ENCODE measurements around the gene MLLT3.

Gene MLLT3

DNA sequence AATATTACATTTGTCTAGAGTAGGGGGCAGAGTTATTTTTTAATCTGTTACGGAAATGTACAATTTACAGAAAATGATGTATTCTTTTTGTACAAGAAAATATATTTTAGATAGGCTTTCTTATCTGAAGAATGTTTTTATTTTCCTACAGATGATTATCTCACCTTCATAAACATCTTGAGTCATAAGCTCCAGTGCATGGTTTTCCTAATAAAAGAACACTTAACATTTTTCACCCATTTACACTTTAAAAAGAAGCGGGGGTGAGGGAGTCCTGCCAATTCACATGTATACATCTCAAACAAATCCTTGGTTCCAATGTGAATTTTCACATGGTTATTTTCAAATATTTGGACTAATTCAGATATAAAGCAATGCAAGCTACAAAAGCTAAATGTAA, 85.0 kb downstream of the MLLT3 start:
- Histone ChIP-seq H3K27me3 (ENCODE audit: insufficient read depth, low read depth, severe bottlenecking) (no peaks in the 10 kb centered on the region), H3K9me3 (ENCODE audit: severe bottlenecking) (peaks cover 10% of the 10 kb centered on the region), H3K36me3 (no peaks in the 10 kb centered on the region), H3K27ac (no peak overlapping the region), H3K4me3 (ENCODE audit: low read depth, low read length) (no peak overlapping the region)
- TF ChIP-seq, protein P1, sequence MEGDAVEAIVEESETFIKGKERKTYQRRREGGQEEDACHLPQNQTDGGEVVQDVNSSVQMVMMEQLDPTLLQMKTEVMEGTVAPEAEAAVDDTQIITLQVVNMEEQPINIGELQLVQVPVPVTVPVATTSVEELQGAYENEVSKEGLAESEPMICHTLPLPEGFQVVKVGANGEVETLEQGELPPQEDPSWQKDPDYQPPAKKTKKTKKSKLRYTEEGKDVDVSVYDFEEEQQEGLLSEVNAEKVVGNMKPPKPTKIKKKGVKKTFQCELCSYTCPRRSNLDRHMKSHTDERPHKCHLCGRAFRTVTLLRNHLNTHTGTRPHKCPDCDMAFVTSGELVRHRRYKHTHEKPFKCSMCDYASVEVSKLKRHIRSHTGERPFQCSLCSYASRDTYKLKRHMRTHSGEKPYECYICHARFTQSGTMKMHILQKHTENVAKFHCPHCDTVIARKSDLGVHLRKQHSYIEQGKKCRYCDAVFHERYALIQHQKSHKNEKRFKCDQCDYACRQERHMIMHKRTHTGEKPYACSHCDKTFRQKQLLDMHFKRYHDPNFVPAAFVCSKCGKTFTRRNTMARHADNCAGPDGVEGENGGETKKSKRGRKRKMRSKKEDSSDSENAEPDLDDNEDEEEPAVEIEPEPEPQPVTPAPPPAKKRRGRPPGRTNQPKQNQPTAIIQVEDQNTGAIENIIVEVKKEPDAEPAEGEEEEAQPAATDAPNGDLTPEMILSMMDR (IDR thresholded peaks at IDR 0.05; ENCODE audit: low read depth, low read length): no peak
- DNase-seq: no peak

- no peak for DNase-seq
- no peak overlapping the region for H3K27ac ChIP-seq
- TF ChIP-seq, protein P1 (IDR thresholded peaks at IDR 0.05; ENCODE audit: low read depth, low read length): no peak
- no peak overlapping the region for H3K4me3 ChIP-seq (ENCODE audit: low read depth, low read length)
- no peaks in the 10 kb centered on the region for H3K9me3 ChIP-seq (ENCODE audit: severe bottlenecking)
- no peaks in the 10 kb centered on the region for H3K36me3 ChIP-seq
- no peaks in the 10 kb centered on the region for H3K27me3 ChIP-seq (ENCODE audit: insufficient read depth, low read depth, severe bottlenecking)
Observed at GRCh38 chr9:20532584-20532983, 89.7 kb downstream of the MLLT3 start.

GRCh38 chr9:20529837-20530236, 92.5 kb downstream of the MLLT3 start:
- Histone ChIP-seq H3K27me3 (ENCODE audit: insufficient read depth, low read depth, severe bottlenecking) (no peaks in the 10 kb centered on the region), H3K4me3 (ENCODE audit: low read depth, low read length) (no peak overlapping the region), H3K9me3 (ENCODE audit: severe bottlenecking) (no peaks in the 10 kb centered on the region), H3K27ac (no peak overlapping the region), H3K36me3 (no peaks in the 10 kb centered on the region)
- TF ChIP-seq, protein P1 (IDR thresholded peaks at IDR 0.05; ENCODE audit: low read depth, low read length): no peak
- no peak for DNase-seq

DNA sequence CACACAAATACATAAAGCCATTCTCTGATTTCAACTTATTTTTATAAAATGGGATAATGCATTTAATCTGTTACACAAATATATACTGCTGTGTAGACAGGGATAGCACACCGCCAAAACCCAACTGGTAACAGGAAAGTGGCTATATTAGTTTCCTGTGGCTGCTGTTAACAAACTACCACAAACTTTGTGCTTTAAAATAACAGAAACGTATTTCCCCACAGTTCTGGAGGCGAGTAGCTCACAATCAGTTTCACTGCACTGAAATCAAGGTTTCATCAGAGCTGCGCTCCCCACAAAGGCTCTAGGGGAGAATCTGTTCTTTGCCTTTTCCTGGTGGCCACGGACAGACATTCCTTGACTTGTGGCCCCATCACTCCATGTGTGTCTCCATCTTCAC, 94.0 kb downstream of the MLLT3 start:
- DNase-seq: no peak
- no peak overlapping the region for H3K4me3 ChIP-seq (ENCODE audit: low read depth, low read length)
- no peaks in the 10 kb centered on the region for H3K27me3 ChIP-seq (ENCODE audit: insufficient read depth, low read depth, severe bottlenecking)
- no peaks in the 10 kb centered on the region for H3K9me3 ChIP-seq (ENCODE audit: severe bottlenecking)
- H3K36me3 ChIP-seq: no peaks in the 10 kb centered on the region
- TF ChIP-seq, protein P1 (IDR thresholded peaks at IDR 0.05; ENCODE audit: low read depth, low read length): no peak
- no peak overlapping the region for H3K27ac ChIP-seq

DNA sequence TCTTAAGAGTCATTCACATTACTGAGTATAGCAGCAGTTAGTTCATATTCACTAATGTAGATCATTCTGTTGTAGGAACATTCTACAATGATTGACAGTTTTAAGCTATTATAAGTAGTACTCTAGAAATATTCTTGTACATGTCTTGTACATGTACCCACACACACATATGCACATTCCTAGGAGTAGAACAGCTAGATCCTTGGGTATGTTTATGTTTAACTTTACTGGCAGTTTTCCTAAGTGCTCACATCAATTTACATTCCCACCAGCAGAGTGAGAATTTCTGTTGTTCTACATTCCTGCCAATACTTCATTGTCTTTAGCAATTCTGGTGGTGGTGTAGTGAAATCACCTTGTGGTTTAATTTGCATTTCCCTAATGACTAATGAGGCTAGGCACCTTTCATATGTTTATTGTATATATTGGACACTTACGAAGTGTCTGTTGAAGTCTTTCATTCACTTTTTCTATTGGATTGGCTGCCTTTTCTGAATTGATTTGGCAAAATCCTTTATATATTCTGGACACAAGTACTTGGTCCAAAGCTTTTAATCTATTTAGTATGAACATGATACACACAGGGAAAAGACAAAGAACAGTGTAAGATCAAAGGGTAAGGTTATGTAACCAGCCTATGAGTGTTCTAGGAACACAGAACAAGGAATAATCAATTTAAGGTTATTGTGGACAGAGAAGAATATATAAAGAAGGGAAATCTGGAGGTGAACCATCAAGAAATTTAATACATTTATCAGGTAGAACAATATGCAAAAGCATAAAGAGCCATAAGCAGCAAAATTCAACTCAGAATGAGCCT, 95.6 kb downstream of the MLLT3 start:
- Histone ChIP-seq H3K27ac (no peak overlapping the region), H3K36me3 (no peaks in the 10 kb centered on the region), H3K4me3 (ENCODE audit: low read depth, low read length) (no peak overlapping the region), H3K27me3 (ENCODE audit: insufficient read depth, low read depth, severe bottlenecking) (no peaks in the 10 kb centered on the region), H3K9me3 (ENCODE audit: severe bottlenecking) (no peaks in the 10 kb centered on the region)
- TF ChIP-seq, protein P1 (IDR thresholded peaks at IDR 0.05; ENCODE audit: low read depth, low read length): no peak
- no peak for DNase-seq

DNA sequence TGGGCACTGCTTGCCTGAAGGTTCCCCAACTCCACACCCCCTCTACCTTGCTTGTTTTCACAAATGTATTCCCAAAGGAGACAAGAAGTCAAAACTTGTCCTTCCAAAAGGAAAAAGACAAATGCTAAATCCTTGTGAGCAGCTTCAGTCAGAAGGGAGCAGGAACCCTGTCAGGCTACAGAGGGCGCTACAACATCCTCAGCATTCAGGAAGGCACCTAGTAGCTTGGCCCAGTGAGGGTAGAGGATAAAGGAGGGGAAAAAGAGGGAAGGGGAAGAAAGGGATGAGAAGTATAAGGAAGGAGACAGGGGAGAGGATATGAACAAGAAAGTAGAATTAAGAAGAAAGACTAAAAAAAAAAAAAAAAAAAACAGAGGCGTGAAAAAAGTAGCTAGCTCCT, 97.5 kb downstream of the MLLT3 start:
- no peak overlapping the region for H3K4me3 ChIP-seq (ENCODE audit: low read depth, low read length)
- H3K27ac ChIP-seq: no peak overlapping the region
- TF ChIP-seq, protein P1 (IDR thresholded peaks at IDR 0.05; ENCODE audit: low read depth, low read length): peak; percentile 55
- no peaks in the 10 kb centered on the region for H3K9me3 ChIP-seq (ENCODE audit: severe bottlenecking)
- no peaks in the 10 kb centered on the region for H3K36me3 ChIP-seq
- H3K27me3 ChIP-seq (ENCODE audit: insufficient read depth, low read depth, severe bottlenecking): no peaks in the 10 kb centered on the region
- DNase-seq: peak; percentile 15

All from WERI-Rb-1 (cell line).